Astrocyte of the cerebellum (primary cell): Measurements from ENCODE around the gene RAET1L.
"Not testable (repeated sequence)": the region's sequence is repeated elsewhere in the genome, so short reads cannot be mapped to it uniquely, and the experiment has no call there.

Experiments used
- DNase-seq: peaks from one replicate; pipeline ENCODE4 v3.0.0-alpha.2; 2011; ENCODE audit warnings: low read depth
- H3K4me3 ChIP-seq: 2 replicates; pipeline ENCODE4 v1.5.1; 2011; ENCODE audit warnings: mild to moderate bottlenecking, low read depth, low read length, moderate library complexity
- in situ Hi-C: cut with HindIII; loops from 2 replicates; pipeline ENCODE4 v1.10.0; 2017; ENCODE audit warnings: low sequenced_read_pairs
- TF ChIP-seq, protein P1 (sequence below): IDR thresholded peaks from 2 replicates; pipeline ENCODE4 v1.5.1; 2012; ENCODE audit warnings: low read length, low read depth, moderate library complexity, mild to moderate bottlenecking; ENCODE audit errors: missing control alignments

Gene RAET1L

DNA sequence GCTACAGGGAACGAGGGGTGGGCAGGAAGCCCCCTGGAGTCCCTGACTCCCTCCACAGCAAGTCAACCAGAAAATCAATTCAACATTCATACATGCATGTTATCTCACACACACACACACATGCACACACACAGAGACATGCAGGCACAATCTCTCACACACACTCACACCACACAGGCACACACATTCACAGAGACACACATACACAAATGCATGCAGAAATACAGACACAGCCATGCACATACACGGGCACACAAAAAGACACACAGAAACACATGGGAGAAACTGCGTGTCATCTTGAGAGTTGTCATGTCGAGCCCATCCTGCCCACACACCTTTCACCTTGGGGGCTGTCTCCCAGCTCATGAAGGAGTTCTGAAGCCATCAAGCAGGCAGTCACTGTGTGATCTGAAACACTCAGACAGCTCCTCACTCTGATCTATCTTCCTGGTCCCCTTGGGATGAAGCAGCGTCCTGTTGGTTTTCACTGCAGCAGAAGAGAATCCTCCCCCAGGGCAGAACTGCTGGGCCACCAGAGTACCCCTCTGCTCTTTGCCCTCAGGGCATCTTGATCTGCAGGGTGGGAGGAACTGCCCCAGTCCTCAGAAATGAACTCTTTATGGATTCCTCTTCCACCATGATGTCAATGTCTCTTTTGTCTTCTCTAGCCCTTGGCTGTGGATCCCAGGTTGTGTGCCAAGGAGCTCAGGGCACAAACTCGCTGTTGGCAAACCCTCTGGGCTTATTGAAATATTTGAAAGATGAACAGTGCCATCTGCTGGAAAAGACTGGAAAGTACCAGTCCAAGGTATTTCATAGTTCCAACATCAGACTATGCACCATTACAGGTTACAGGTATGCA, 8.8 kb downstream of the RAET1L start:
- H3K4me3 ChIP-seq: no peak overlapping the region
- peak; percentile 45 for DNase-seq
- in situ Hi-C loops: no loop called here
- TF ChIP-seq, protein P1, sequence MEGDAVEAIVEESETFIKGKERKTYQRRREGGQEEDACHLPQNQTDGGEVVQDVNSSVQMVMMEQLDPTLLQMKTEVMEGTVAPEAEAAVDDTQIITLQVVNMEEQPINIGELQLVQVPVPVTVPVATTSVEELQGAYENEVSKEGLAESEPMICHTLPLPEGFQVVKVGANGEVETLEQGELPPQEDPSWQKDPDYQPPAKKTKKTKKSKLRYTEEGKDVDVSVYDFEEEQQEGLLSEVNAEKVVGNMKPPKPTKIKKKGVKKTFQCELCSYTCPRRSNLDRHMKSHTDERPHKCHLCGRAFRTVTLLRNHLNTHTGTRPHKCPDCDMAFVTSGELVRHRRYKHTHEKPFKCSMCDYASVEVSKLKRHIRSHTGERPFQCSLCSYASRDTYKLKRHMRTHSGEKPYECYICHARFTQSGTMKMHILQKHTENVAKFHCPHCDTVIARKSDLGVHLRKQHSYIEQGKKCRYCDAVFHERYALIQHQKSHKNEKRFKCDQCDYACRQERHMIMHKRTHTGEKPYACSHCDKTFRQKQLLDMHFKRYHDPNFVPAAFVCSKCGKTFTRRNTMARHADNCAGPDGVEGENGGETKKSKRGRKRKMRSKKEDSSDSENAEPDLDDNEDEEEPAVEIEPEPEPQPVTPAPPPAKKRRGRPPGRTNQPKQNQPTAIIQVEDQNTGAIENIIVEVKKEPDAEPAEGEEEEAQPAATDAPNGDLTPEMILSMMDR: peak; percentile 49

DNA sequence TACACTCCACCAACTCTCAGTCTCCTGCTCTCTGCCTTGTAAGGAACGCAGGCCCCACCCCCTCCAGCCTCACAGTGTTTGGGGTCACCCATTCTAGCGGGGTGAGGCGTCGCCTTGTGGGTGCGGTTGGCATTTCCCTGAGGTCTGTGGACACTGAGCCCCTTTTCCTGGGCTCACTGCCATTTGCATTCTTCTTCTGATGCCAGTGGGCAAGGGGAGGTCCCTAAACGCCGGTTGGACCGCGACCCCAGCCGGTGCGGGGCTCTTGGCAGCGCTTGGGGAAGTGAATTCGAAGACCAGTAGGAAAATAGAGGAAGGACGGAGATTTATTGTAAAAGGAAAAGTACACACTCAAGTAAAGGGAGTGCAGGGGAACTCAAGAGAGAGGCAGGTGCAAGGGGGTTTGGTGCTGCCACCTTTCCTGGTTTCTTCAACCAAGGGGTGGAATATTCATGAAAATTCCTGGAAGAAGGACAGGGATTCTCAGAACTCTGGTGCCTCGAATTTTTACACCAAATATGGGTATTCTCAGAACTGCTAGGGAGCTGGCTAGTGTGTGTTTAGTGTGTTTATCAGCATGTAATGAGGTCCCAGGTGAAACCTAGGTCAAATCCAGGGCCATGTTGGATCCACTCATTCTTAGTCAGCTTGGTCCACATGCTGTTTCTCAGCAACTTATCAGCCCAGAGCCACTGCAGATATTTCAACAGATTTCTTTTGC, 9.9 kb downstream of the RAET1L start:
- in situ Hi-C loops, H3K4me3 ChIP-seq, DNase-seq: not testable (repeated sequence)

DNA sequence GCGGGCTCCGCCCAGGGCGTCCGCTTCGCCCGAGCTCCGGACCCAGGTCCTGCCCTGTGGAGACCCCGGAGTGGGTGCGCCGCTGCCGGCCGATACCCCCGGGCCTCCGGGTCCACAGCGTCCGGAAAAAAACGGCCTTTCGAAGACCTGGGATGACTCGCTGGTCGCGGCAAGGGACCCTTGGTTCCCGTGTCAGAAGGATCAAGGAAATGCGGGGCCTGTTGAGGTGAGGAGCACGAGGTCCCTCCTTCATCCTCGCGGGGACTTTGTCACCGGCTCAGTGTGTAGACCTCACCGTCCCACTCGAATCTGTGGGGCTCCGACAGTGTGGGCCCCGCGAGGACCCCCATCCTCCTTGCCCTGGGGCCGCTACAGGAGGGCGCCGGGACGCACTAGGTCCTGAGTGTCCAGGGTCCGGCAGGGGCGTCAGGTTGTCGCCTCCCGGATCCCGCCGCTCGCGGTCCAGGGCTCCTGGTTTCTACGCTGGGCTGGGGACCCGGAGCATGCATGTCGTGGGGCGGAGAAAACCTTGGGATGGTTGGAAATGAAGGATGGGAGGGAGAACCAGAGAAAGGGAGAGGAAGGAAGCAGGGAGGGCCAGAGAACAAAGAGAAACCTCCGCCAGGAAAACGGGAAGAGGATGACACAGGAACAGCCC, 10.6 kb downstream of the RAET1L start:
- DNase-seq, H3K4me3 ChIP-seq, in situ Hi-C loops: not testable (repeated sequence)

DNA sequence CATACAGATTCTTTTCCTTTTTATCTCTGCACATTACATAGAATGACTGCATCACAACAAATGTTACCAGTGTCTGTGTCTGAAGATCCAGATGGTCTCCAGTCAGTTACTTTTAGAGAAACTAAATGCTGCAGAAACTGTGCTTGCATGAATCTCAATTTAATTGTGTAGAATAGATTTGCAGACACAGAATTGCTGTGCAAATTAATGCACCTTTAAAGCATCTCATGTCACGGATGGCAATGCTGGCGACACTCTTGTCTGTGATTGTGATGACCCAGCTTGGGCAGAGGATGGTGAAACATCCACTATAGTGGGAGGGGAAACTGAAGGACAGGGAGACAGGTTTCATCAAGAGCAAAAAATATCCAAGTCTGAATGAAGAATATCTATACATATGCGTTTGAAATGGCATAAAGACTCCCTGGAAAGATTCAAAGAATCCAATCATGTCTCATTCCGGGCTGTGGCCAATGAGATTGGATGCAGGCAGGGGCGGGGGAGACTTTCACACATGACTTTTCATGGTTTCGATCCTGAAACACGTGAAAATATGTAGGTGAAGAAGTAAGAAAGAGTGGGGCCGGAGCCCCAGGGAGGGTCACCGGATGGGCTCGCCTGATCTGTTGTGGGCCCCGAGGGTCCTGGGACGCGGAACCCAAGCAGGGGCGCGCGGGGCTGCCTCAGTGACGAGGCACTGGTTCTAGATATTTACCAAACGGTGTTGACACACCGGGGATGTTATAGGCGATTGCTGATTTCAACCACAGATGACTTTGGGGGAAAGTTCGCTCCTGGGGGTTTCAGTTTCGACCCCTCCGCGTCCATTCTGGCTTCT, 11.3 kb downstream of the RAET1L start:
- in situ Hi-C loops, H3K4me3 ChIP-seq, DNase-seq: not testable (repeated sequence)

DNA sequence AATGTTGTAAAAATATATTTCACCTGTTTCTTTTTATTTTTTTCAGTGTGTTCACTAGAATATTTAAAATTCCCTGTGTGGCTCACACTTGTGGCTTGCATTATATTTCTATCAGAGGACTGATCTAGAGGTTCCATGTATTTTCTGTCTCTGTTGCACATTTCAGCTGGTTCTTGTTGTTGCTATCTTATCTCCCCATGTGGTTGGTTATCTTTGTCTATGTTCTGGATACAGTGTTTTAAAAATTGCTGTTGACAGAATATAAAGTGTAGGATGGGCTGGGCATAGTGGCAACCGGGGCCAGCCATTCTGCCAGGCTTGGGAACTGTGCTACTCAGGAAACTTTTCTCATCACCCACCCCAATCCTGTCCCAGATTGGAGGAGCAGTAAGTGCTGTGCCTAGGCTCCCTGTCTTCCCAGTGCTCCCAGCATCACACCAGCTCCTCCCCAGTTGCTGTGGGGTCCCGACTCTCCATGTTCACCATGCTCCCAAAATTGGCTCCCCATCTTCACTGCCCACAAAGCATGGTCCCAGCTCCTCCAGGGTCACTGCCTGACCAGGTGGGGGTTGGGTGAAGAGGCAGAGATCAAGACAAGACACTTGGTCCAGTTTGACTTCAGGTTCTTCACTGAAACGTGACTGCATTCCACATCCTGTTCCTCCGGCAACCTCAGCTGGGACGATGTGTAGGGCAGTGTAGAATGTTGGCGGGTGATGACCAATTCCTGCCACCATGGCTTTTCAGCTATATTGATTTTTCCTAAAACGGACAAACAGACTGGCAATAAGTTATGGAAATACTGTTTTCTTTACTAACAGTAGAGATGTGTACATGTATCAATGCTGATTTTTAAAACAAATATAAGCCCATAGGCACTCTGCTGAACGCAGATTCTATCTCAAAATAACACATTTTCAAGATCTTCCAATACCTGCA, 12.2 kb downstream of the RAET1L start:
- DNase-seq, H3K4me3 ChIP-seq, in situ Hi-C loops: not testable (repeated sequence)

DNA sequence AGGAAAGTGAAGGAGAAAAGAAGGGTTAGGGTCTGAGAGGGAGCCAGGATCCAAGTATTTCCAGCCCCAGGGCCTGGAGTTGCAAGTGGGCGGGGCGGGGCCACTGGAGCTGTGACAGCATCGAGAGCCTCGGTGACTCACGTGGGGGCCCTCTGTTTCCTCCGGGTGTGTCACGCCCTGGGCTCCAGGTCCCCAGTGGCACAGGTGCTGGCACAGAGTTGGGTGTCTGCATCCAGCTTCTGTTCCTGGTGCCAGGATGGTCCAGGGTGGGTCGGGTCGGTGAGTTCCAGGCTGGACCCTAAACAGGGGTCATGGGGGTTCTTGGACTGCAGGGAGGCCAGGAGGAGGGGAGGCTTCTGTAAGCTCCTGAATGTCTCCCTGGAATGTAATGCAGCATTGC, 16.7 kb downstream of the RAET1L start:
- no peak for DNase-seq
- no peak overlapping the region for H3K4me3 ChIP-seq
- in situ Hi-C loops: no loop called here
- TF ChIP-seq, protein P1: no peak

DNA sequence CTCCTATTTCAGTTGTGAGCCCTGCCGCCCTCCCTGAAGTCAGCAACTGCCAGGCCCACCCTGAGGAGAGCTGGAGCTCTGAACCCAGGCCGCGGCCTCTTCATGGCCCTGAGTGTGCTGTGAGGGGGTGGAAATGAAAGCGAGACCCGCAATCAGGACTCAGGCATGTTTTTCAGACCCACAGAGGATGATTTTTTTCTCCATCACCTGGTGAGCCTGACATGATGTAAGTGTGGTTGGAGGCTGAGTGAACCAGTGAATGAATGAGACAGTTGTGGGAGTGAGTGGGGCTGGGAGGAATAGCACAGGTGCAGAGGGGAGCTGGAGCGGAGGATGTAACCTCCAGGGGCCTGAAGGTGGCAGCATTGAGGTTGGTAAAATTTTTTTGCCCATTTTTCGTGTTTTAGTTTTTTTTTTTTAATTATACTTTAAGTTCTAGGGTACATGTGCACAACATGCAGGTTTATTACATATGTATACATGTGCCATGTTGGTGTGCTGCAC, 18.3 kb downstream of the RAET1L start:
- in situ Hi-C loops: no loop called here

More for the DNA sequence above, 18.3 kb downstream of the RAET1L start:
- no peak overlapping the region for H3K4me3 ChIP-seq
- TF ChIP-seq, protein P1: peak; percentile 62
- no peak for DNase-seq
